Activated naive CD8-positive, alpha-beta T cell treated with anti-CD3 and anti-CD28 coated beads, Interleukin-2, amount 10 ng/mL, durations not matched to agents 7 days and 5 days (primary cell): ENCODE measurements around the gene RAB27A. TPM values are rescaled to one million over a fixed set of nuclear protein-coding genes. Genes with fewer than 3 reads are reported as not detected.

ENCODE experiments used
- ATAC-seq: fragments of 150-1000 bp; cut with Tn5 transposase; one replicate; pipeline ENCODE4 v1.10.0; 2021; ENCODE audit warnings: low read depth, moderate library complexity
- POLR2A ChIA-PET: fragments of 350-600 bp; sonication (Branson Sonifier 250); formaldehyde crosslinking; loops from one replicate; lab custom pipeline; 2021; ENCODE audit warnings: antibody characterized with exemption; lab: Charles Lee
- DNase-seq: peaks from one replicate; pipeline ENCODE4 v3.0.0; 2021
- H3K27ac Mint-ChIP-seq: one replicate; pipeline ENCODE4 v1.8.0; 2022; ENCODE audit warnings: mild to moderate bottlenecking, mixed read lengths
- H3K27me3 Mint-ChIP-seq: one replicate; pipeline ENCODE4 v1.8.0; 2022; ENCODE audit warnings: mild to moderate bottlenecking, moderate library complexity, mixed read lengths
- H3K36me3 Mint-ChIP-seq: one replicate; pipeline ENCODE4 v1.8.0; 2021; ENCODE audit warnings: mild to moderate bottlenecking, mixed read lengths
- H3K4me1 Mint-ChIP-seq: one replicate; pipeline ENCODE4 v1.8.0; 2021; ENCODE audit warnings: mixed read lengths
- H3K4me3 Mint-ChIP-seq: one replicate; pipeline ENCODE4 v1.8.0; 2022; ENCODE audit warnings: mild to moderate bottlenecking, moderate library complexity, mixed read lengths
- H3K9me3 Mint-ChIP-seq: one replicate; pipeline ENCODE4 v1.8.0; 2021; ENCODE audit warnings: mixed read lengths
- total RNA-seq, 2 experiments: library from RNA; stranded (reverse); gene quantifications; one replicate each; pipeline ENCODE4 v1.2.3, GENCODE V29; 2021

RAB27A gene
- total RNA-seq, 2 experiments from 2014 or later: 80.1 to 87.3 TPM

DNA sequence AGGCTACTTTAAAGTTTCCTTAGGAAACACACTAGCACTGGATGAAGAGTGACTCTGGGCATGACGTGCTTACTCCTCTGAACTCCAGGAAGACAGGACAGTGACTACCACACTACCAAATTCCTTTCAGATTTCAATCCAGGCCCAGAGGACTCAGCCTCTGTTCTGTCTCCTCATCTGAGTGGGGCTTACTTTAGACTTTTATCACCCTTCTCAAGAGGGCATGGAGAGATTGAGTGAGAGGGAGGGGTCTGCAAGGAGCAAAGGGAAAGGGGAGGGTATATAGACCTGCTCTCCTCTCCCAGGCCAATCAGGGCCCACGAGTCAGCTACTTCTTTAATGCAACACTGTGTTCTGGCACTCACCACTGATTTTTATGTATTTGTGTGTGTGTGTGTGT is 63.5 kb downstream of the RAB27A start:
- no peaks in the 10 kb centered on the region for H3K9me3 Mint-ChIP-seq
- H3K4me3 Mint-ChIP-seq: no peak overlapping the region
- H3K36me3 Mint-ChIP-seq: peaks cover 34% of the 10 kb centered on the region
- ATAC-seq (no peak), DNase-seq (no peak)
- H3K27ac Mint-ChIP-seq: no peak overlapping the region
- H3K27me3 Mint-ChIP-seq: no peaks in the 10 kb centered on the region
- POLR2A ChIA-PET: no interaction called here
- peaks cover 55% of the 10 kb centered on the region for H3K4me1 Mint-ChIP-seq

DNA sequence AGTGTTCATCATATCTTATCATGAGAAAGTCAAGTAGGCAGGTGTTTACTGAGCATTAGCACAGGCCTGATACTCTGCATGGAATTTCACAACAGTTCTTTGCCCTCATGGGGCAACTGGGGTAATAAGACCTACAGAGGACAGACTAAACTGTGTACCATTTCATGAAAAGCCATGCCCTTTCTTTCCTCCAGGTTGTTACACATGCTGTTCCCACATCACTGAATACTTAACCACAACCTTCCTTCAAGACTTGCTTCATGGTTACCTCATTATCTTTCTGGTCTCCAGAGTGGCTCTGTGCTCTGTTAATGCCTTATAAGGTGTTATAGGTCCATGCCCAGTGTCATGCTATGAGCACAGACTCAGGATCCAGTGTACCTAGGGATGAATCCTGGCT is 64.7 kb downstream of the RAB27A start:
- Mint-ChIP-seq H3K4me3 (peak overlapping the region; percentile 51), H3K27me3 (no peaks in the 10 kb centered on the region), H3K9me3 (no peaks in the 10 kb centered on the region), H3K4me1 (peaks cover 53% of the 10 kb centered on the region), H3K36me3 (peaks cover 31% of the 10 kb centered on the region), H3K27ac (peak overlapping the region; percentile 82)
- ATAC-seq (peak; percentile 41), DNase-seq (no peak)
- POLR2A ChIA-PET: interaction anchor here (1.2 to 2.3 kb wide), 2 partner anchors 26 to 28 kb away, joined by 5 to 6 read pairs; partner anchors contain the start of gene RSL24D1

DNA sequence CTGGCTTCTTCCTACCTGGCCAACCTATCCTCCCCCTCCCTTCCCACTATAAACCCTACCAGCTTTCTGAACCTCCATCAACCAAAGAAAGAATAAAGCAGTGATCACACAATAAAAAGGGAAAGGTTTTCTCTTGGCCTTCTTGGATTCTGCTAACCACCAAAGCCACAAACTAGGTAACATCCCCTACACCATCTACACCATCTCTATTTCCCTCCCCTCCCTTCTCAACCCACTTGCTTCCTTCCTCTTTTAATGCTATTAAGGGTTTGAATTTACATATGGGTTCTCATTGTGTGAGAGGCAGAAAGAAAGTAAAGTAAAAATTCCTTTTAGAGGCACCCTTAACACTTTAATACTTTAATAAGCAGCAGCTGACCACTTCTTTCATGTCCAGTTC is 67.0 kb downstream of the RAB27A start:
- H3K4me3 Mint-ChIP-seq: peak overlapping the region; percentile 78
- H3K9me3 Mint-ChIP-seq: no peaks in the 10 kb centered on the region
- peaks cover 38% of the 10 kb centered on the region for H3K36me3 Mint-ChIP-seq
- no peak for ATAC-seq
- POLR2A ChIA-PET: interaction anchor here (0.9 to 3.4 kb wide), 4 partner anchors 28 to 55 kb away, joined by 4 to 15 read pairs (median 10); no protein-coding TSS in a partner anchor
- peak overlapping the region; percentile 97 for H3K27ac Mint-ChIP-seq
- no peak for DNase-seq
- peaks cover 67% of the 10 kb centered on the region for H3K4me1 Mint-ChIP-seq
- no peaks in the 10 kb centered on the region for H3K27me3 Mint-ChIP-seq

DNA sequence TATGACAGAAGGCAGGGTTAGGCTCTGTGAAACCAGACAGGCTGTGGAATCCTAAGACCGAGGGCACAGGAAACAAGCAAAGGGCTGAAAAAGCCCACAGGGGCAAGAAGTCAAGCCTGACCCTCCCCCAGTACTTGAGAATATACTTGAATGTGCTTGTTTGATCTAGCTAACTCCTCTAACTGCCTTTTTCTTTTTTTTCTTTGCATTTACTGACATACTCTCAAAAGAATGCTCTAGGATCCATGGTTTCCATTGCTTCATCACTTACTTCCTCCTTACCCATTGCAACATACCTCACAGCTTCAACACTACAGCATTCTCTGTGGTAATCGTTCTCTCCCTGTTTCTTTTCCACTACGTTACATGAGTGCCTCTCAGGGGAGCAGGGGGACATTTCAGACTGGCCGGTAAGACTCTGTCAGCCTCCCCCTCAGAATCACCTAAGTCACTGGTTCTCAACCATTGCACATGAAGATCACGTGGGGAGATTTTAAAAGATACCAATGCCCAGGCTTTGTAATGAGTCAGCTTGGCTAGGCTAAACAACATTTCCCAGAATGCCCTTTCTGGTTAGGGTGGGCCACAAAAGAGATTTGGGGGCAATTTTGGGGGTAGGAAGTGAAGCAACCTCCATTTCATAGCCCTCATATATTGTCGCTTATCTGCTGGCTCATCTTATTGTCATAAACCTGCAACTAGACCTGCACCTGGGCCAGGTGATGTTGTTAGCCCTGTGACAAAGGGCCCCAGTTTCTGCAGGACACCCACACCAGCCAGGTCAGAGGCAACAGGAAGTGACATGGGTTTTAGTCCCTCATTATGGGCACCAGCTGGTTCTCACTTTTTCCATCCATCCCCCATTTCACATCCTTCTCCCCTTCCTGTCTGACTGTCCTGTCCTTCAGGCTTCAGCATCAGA is 68.3 kb downstream of the RAB27A start:
- peak overlapping the region; percentile 97 for H3K27ac Mint-ChIP-seq
- POLR2A ChIA-PET: interaction anchor here (0.8 to 3.4 kb wide), 7 partner anchors 16 to 97 kb away, joined by 3 to 15 read pairs (median 4); partner anchors contain the start of genes PIGB and PIGBOS1
- peaks cover 33% of the 10 kb centered on the region for H3K36me3 Mint-ChIP-seq
- ATAC-seq (peak; percentile 62), DNase-seq (peak; percentile 49)
- H3K9me3 Mint-ChIP-seq: no peaks in the 10 kb centered on the region
- peak overlapping the region; percentile 78 for H3K4me3 Mint-ChIP-seq
- no peaks in the 10 kb centered on the region for H3K27me3 Mint-ChIP-seq
- peaks cover 67% of the 10 kb centered on the region for H3K4me1 Mint-ChIP-seq

DNA sequence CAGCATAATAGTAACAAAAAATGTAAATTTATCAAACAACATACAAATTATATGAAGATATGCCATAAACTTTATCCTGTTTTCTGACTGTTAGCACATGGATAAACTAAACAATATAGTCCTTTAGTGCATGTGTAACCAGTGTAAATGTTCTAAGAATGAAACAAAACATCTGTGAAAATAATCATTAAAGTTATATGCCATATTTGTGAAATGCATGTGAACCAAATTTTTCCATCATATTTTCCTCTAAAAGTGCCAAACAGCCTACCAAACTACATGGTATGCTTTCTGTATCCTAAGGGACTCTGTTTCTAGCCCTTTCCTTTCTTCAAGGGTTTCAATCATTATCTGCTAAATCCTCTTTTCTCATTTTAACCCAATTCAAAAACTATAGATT is 69.0 kb downstream of the RAB27A start:
- peak overlapping the region; percentile 78 for H3K4me3 Mint-ChIP-seq
- peak overlapping the region; percentile 97 for H3K27ac Mint-ChIP-seq
- POLR2A ChIA-PET: interaction anchor here (0.8 to 3.4 kb wide), 3 partner anchors 23 to 57 kb away, joined by 3 to 15 read pairs (median 14); no protein-coding TSS in a partner anchor
- DNase-seq (no peak), ATAC-seq (no peak)
- no peaks in the 10 kb centered on the region for H3K27me3 Mint-ChIP-seq
- peaks cover 62% of the 10 kb centered on the region for H3K4me1 Mint-ChIP-seq
- peaks cover 31% of the 10 kb centered on the region for H3K36me3 Mint-ChIP-seq
- no peaks in the 10 kb centered on the region for H3K9me3 Mint-ChIP-seq

DNA sequence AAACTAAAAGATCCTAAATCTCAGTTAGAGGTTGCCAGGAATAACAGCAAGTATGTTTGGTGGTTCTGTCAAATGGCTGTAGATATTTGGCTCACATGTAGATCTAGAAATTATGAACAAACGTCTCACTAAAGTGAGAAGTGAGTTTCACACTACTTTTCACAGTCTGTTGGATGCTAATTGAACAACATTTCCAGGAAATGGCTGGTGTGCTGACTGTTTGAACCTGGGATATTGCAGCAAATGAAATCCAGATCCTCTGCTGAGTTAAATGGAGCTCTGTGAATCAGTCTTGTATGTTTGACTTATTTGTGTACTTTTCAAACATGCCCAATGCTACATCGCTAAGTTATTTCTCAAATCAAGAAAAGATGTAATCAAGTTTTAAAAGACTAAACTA is 71.6 kb downstream of the RAB27A start:
- no peaks in the 10 kb centered on the region for H3K9me3 Mint-ChIP-seq
- peak overlapping the region; percentile 2 for H3K4me3 Mint-ChIP-seq
- H3K36me3 Mint-ChIP-seq: peaks cover 30% of the 10 kb centered on the region
- H3K4me1 Mint-ChIP-seq: peaks cover 43% of the 10 kb centered on the region
- ATAC-seq (no peak), DNase-seq (no peak)
- no peaks in the 10 kb centered on the region for H3K27me3 Mint-ChIP-seq
- H3K27ac Mint-ChIP-seq: no peak overlapping the region
- POLR2A ChIA-PET: interaction anchor here (1.2 kb wide), 2 partner anchors 59 to 71 kb away, joined by 4 to 5 read pairs; no protein-coding TSS in a partner anchor

DNA sequence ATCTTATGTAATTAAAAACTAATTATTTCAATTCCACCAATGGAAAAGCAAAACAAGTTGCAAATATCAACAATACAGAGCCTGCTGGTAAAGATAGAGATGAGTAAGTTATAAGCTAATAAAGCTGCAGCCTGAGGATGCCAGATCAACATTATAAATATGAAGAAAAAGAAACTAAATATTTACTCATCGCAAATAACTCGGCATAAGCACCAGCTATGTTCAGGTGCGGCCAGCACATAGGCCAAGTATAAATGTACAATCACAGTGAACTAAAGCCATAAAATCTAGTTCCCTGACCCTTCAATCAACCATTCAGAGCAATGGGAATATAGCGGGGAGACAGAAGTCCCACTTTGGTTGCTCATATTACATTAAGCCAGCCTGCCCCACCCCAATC is 85.1 kb downstream of the RAB27A start:
- peaks cover 22% of the 10 kb centered on the region for H3K36me3 Mint-ChIP-seq
- POLR2A ChIA-PET: interaction anchor here (0.6 kb wide), 1 partner anchor 11 kb away, joined by 8 read pairs; no protein-coding TSS in a partner anchor
- no peak for ATAC-seq
- H3K4me3 Mint-ChIP-seq: no peak overlapping the region
- no peak for DNase-seq
- H3K4me1 Mint-ChIP-seq: peaks cover 3% of the 10 kb centered on the region
- no peaks in the 10 kb centered on the region for H3K27me3 Mint-ChIP-seq
- H3K9me3 Mint-ChIP-seq: no peaks in the 10 kb centered on the region
- H3K27ac Mint-ChIP-seq: no peak overlapping the region

DNA sequence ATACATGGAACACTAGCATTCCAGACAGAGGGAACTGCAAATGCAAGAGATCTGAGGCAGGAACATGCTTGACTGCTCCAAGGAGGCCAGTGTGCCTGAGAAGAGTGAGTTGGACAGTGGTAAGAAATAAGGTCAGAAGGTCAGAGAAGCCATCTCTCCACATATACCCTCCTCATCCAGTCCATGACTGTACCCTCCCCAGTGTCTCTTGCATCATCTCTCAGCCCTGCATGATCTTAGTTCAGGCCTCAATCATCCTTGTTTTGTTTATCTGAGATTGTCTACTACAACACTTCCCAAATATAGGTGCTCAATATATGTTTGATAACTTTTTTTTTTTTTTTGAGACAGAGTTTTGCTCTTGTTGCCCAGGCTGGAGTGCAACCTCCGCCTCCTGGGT is 87.4 kb downstream of the RAB27A start:
- H3K27me3 Mint-ChIP-seq: no peaks in the 10 kb centered on the region
- no peak overlapping the region for H3K4me3 Mint-ChIP-seq

DNA sequence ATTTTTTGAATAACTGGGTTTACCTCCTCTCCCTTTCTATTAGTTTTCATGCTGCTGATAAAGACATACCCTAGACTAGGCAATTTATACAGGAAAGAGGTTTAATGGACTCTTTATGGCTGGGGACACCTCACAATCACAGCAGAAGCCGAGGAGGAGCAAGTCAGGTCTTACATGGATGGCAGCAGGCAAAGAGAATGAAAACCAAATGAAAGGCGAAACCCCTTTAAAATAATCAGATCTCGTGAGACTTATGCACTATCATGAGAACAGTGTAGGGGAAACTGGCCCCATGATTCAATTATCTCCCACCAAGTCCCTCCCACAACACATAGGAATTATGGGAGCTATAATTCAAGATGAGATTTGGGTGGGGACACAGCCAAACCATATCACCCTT is 90.9 kb downstream of the RAB27A start:
- Mint-ChIP-seq H3K27me3 (no peaks in the 10 kb centered on the region), H3K9me3 (peaks cover 2% of the 10 kb centered on the region), H3K36me3 (peaks cover 23% of the 10 kb centered on the region), H3K4me3 (peak overlapping the region; percentile 11), H3K4me1 (no peaks in the 10 kb centered on the region), H3K27ac (peak overlapping the region; percentile 15)
- no peak for DNase-seq
- ATAC-seq: no peak
- POLR2A ChIA-PET: interaction anchor here (1.4 kb wide), 1 partner anchor 22 kb away, joined by 3 read pairs; no protein-coding TSS in a partner anchor

More for the DNA sequence above, 87.4 kb downstream of the RAB27A start:
- no peaks in the 10 kb centered on the region for H3K4me1 Mint-ChIP-seq
- ATAC-seq (no peak), DNase-seq (no peak)
- POLR2A ChIA-PET: no interaction called here
- peaks cover 2% of the 10 kb centered on the region for H3K9me3 Mint-ChIP-seq
- H3K36me3 Mint-ChIP-seq: peaks cover 32% of the 10 kb centered on the region
- H3K27ac Mint-ChIP-seq: no peak overlapping the region

DNA sequence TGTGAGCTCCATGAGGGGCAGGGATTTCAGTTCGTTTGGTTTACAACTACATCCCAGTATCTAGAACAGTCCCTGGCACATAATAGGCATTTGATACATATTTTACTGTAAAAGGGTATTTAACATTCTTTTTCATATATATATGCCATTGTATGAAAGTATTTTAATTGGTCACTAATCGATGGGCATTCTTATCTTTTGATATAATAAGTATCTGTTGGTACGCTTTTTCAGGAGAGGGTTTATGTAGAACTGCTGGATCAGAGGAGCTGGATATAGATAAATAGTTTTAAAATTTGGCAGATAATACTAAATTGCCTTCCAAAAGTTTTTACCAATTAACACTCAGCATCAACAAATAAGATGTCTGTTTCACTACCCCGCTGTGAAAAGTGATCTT is 91.9 kb downstream of the RAB27A start:
- H3K4me1 Mint-ChIP-seq: peaks cover 7% of the 10 kb centered on the region
- no peak for ATAC-seq
- H3K27ac Mint-ChIP-seq: no peak overlapping the region
- H3K9me3 Mint-ChIP-seq: peaks cover 2% of the 10 kb centered on the region
- H3K4me3 Mint-ChIP-seq: no peak overlapping the region
- H3K27me3 Mint-ChIP-seq: no peaks in the 10 kb centered on the region
- peaks cover 26% of the 10 kb centered on the region for H3K36me3 Mint-ChIP-seq
- POLR2A ChIA-PET: interaction anchor here (0.9 to 1.9 kb wide), 5 partner anchors 10 to 207 kb away, joined by 3 to 24 read pairs (median 3); partner anchors contain the start of genes PIGB and PIGBOS1
- no peak for DNase-seq

DNA sequence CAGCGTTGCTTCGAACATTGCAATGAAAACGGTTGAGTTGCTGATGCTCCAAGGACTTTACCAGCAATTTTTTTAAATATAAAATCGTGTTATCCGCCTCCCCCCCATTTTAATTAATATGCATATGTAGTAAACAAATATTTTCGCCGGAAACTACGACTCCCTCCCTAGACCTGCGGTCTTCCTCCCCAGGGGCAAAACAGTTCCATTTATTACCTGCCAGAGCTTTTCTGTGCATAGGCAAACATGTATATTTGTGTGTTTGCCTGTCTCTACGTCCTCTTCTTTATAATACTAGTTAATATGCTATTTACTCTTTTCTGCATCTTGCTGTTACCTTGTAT is 92.3 kb downstream of the RAB27A start:
- DNase-seq: no peak
- ATAC-seq: peak; percentile 7
- Mint-ChIP-seq H3K4me3 (no peak overlapping the region), H3K27me3 (no peaks in the 10 kb centered on the region), H3K9me3 (peaks cover 2% of the 10 kb centered on the region), H3K36me3 (peaks cover 25% of the 10 kb centered on the region), H3K27ac (no peak overlapping the region), H3K4me1 (peaks cover 7% of the 10 kb centered on the region)
- POLR2A ChIA-PET: interaction anchor here (0.5 to 1.9 kb wide), 13 partner anchors 10 to 337 kb away, joined by 3 to 24 read pairs (median 3); partner anchors contain the start of genes CCPG1, PIERCE2, PIGB and PIGBOS1

DNA sequence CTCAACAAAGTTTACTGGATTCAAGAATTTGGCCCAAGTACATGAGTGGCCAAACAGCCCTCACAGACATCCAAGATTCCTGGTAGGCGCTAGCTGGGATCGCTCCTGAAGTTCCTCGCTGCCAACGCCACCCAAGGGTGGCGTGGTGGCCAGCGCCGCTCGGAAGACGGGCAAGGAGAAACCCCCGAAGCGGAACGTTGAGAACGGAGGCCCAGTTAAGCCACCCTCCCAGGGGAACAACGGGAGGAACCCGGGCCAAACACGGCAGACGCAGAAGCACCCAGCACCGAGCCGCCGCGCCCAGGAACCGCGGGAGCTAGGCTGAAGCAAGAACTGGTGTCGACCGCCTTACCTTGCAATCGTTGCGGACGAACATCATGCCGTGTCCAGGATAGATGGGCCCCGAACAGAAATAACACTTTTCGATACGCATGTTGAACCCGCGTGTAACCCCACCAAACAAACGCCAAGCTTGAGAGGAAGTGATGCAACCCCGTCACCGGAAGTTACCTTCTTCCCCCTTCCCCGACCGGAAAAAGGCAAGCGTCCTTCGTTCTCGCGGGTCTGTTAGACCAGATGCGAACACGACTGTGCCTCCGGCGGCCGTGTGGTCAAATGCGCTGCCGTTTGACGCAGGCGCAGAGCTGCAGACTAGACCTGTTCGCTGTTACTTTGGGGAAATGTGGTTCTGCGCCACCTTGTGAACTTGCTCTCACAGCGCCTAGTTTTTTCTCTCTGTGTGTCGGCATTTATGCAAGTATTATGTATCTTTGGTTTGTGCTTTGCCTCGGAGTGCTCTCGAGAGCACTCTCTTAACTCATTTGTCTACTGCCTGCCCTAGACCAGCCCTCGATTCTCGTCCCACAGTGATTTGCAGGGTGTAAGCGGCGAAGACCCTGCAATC is 92.9 kb downstream of the RAB27A start, which contains the start of gene RSL24D1:
Gene RSL24D1 (minus strand): TSS at position 484 of the 904 bp plus-strand sequence. CDS start 51 bp downstream, at position 433.
- H3K36me3 Mint-ChIP-seq: peaks cover 19% of the 10 kb centered on the region
- no peak within 1 kb of the TSS for H3K4me3 Mint-ChIP-seq
- peaks cover 2% of the 10 kb centered on the region for H3K9me3 Mint-ChIP-seq
- POLR2A ChIA-PET: interaction anchor here (0.5 to 1.9 kb wide), 14 partner anchors 10 to 337 kb away, joined by 3 to 24 read pairs (median 4); partner anchors contain the start of genes CCPG1, PIERCE2, PIGB and PIGBOS1
- H3K27me3 Mint-ChIP-seq: no peaks in the 10 kb centered on the region
- H3K4me1 Mint-ChIP-seq: peaks cover 12% of the 10 kb centered on the region
- DNase-seq (peak; percentile 88), ATAC-seq (peak; percentile 98)
- no peak within 1 kb of the TSS for H3K27ac Mint-ChIP-seq
